GM23338 (cell line): Measurements from ENCODE around the gene ZNF318.

Experiments used
- EZH2 ChIP-seq: fragments of 200-600 bp; sonication (generic); IDR thresholded peaks from one replicate; pipeline ENCODE4 v1.8.0; 2017; ENCODE audit warnings: antibody characterized with exemption, mild to moderate bottlenecking, low read depth; ENCODE audit not compliant: unreplicated experiment
- NANOG ChIP-seq: IDR thresholded peaks from 2 replicates; pipeline ENCODE4 v1.6.1; 2016; ENCODE audit warnings: antibody characterized with exemption, borderline replicate concordance
- POLR2AphosphoS5 ChIP-seq: IDR thresholded peaks from 2 replicates; pipeline ENCODE4 v1.6.1; 2016; ENCODE audit warnings: antibody characterized with exemption, low read depth
- TF ChIP-seq, protein P1 (sequence below), 2 experiments: fragments of 200-600 bp in 1 of 2; sonication (generic) in 1 of 2; conservative IDR thresholded peaks; 2 replicates each; pipeline versions ENCODE4 v1.5.1 to v1.6.1; 2016 to 2017; ENCODE audit warnings: antibody characterized with exemption in 2 of 2, low read depth in 2 of 2, mild to moderate bottlenecking in 2 of 2, moderate library complexity in 1 of 2

DNA sequence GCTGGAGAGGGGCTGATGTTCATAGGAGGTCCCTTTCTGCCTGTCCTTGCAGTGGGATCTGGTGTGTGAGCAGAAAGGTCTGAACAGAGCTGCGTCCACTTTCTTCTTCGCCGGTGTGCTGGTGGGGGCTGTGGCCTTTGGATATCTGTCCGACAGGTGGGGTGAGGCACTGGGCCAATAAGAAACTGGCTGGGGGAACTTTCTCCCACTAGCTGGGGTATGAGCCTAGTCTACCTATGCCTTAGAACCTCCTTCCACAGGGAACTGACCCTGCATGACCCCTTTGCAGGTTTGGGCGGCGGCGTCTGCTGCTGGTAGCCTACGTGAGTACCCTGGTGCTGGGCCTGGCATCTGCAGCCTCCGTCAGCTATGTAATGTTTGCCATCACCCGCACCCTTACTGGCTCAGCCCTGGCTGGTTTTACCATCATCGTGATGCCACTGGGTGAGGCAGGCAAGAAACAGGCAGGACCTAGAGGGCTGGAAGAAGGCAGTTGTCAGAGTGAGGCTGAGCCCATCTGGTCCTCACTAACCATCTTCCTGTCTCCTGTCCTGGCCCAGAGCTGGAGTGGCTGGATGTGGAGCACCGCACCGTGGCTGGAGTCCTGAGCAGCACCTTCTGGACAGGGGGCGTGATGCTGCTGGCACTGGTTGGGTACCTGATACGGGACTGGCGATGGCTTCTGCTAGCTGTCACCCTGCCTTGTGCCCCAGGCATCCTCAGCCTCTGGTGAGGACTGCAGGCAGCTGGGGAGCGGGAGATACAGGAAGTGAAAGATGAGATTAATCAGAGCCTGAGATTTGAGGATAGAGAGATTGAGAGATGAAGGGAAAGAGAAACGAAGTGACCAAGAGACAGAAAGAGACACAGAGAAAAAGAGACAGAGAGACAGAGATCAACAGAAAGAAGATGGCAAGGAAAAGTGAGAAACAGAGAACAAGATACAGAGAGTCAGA lies 69.8 kb downstream of the ZNF318 start:
- TF ChIP-seq NANOG (no peak), EZH2 (no peak), POLR2AphosphoS5 (no peak)
- TF ChIP-seq, protein P1, sequence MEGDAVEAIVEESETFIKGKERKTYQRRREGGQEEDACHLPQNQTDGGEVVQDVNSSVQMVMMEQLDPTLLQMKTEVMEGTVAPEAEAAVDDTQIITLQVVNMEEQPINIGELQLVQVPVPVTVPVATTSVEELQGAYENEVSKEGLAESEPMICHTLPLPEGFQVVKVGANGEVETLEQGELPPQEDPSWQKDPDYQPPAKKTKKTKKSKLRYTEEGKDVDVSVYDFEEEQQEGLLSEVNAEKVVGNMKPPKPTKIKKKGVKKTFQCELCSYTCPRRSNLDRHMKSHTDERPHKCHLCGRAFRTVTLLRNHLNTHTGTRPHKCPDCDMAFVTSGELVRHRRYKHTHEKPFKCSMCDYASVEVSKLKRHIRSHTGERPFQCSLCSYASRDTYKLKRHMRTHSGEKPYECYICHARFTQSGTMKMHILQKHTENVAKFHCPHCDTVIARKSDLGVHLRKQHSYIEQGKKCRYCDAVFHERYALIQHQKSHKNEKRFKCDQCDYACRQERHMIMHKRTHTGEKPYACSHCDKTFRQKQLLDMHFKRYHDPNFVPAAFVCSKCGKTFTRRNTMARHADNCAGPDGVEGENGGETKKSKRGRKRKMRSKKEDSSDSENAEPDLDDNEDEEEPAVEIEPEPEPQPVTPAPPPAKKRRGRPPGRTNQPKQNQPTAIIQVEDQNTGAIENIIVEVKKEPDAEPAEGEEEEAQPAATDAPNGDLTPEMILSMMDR (conservative IDR thresholded peaks at IDR 0.05; ENCODE audit: low read depth in 2 of 2) = no peak
